Stimulated activated CD4-positive, alpha-beta T cell treated with anti-CD3 and anti-CD28 coated beads, TNF-alpha, amount 100 ng/mL, for 4 hours (primary cell): ENCODE data around the gene WTAP.
A peak's percentile ranks its signal among the peaks of the same experiment; 100 is the strongest.
"Not testable (repeated sequence)": the region's sequence is repeated elsewhere in the genome, so short reads cannot be mapped to it uniquely, and the experiment has no call there.

Experiments
- DNase-seq, 3 experiments: peaks; one replicate each; pipeline ENCODE4 v3.0.0-alpha.2; 2020; ENCODE audit warnings: low read depth in 3 of 3

Gene WTAP

GRCh38 chr6:159693894-159694545 is 33.3 kb upstream of the WTAP start:
- peak in 1 of 3 experiments; percentile 15 for DNase-seq

- no peak for DNase-seq
Measured at GRCh38 chr6:159695984-159696383, 31.3 kb upstream of the WTAP start.

GRCh38 chr6:159700970-159701369 is 26.3 kb upstream of the WTAP start:
- DNase-seq = no peak

GRCh38 chr6:159701413-159701999 is 25.8 kb upstream of the WTAP start:
- no peak for DNase-seq

GRCh38 chr6:159710603-159711002 is 16.7 kb upstream of the WTAP start:
- not testable (repeated sequence) for DNase-seq

GRCh38 chr6:159712389-159712788 is 14.9 kb upstream of the WTAP start:
- not testable (repeated sequence) for DNase-seq

GRCh38 chr6:159713984-159714383 is 13.3 kb upstream of the WTAP start:
- no peak for DNase-seq

GRCh38 chr6:159714404-159714803 is 12.9 kb upstream of the WTAP start:
- no peak for DNase-seq

- DNase-seq = no peak
Measured at GRCh38 chr6:159715166-159715565, 12.1 kb upstream of the WTAP start.

- no peak for DNase-seq
Measured at GRCh38 chr6:159715605-159716004, 11.7 kb upstream of the WTAP start.

- DNase-seq = no peak
Measured at GRCh38 chr6:159716247-159717096, 10.8 kb upstream of the WTAP start.

GRCh38 chr6:159718634-159719033 is 8.7 kb upstream of the WTAP start:
- DNase-seq = no peak

- no peak for DNase-seq
Measured at GRCh38 chr6:159719287-159719686, 8.0 kb upstream of the WTAP start.

- peak in 1 of 3 experiments; percentile 34 for DNase-seq
Measured at GRCh38 chr6:159720708-159721107, 6.6 kb upstream of the WTAP start.

- not testable (repeated sequence) for DNase-seq
Measured at GRCh38 chr6:159721981-159722380, 5.3 kb upstream of the WTAP start.

- no peak for DNase-seq
Measured at GRCh38 chr6:159722655-159723054, 4.7 kb upstream of the WTAP start.

GRCh38 chr6:159723259-159723658 is 4.0 kb upstream of the WTAP start:
- DNase-seq = no peak

- DNase-seq = no peak
Measured at GRCh38 chr6:159724778-159725177, 2.5 kb upstream of the WTAP start.

- not testable (repeated sequence) for DNase-seq
Measured at GRCh38 chr6:159725208-159725607, 2.1 kb upstream of the WTAP start.

GRCh38 chr6:159726255-159726917 is 920 bp upstream of the WTAP start:
- DNase-seq = no peak

- no peak for DNase-seq
Measured at GRCh38 chr6:159727717-159728445, 575 bp downstream of the WTAP start.
